GM19324 (cell line): ENCODE results near the gene LILRA1.
"Not testable (repeated sequence)": the region's sequence is repeated elsewhere in the genome, so short reads cannot be mapped to it uniquely, and the experiment has no call there.

Source experiments
- ATAC-seq: cut with Tn5 transposase; IDR thresholded peaks from one replicate; pipeline ENCODE4 v1.9.1; 2021; ENCODE audit warnings: mild to moderate bottlenecking, moderate library complexity; ENCODE audit not compliant: unreplicated experiment, low FRiP score

The LILRA1 gene

GRCh38 chr19:54576411-54576976 lies 16.9 kb upstream of the LILRA1 start:
- ATAC-seq: no peak

GRCh38 chr19:54577334-54577733 lies 16.1 kb upstream of the LILRA1 start:
- no peak for ATAC-seq

- not testable (repeated sequence) for ATAC-seq
Measured at GRCh38 chr19:54578268-54578667, 15.2 kb upstream of the LILRA1 start.

GRCh38 chr19:54586397-54586796 lies 7.0 kb upstream of the LILRA1 start:
- no peak for ATAC-seq

- ATAC-seq: no peak
Measured at GRCh38 chr19:54587026-54587425, 6.4 kb upstream of the LILRA1 start.

- not testable (repeated sequence) for ATAC-seq
Measured at GRCh38 chr19:54593931-54594626, 647 bp downstream of the LILRA1 start.

GRCh38 chr19:54594737-54595136 lies 1.3 kb downstream of the LILRA1 start:
- no peak for ATAC-seq

- not testable (repeated sequence) for ATAC-seq
Measured at GRCh38 chr19:54595680-54596436, 2.4 kb downstream of the LILRA1 start.

GRCh38 chr19:54600212-54600611 lies 6.8 kb downstream of the LILRA1 start:
- ATAC-seq: no peak

GRCh38 chr19:54606230-54606629 lies 12.8 kb downstream of the LILRA1 start:
- ATAC-seq: no peak

GRCh38 chr19:54606891-54607784 lies 13.7 kb downstream of the LILRA1 start:
- ATAC-seq: no peak

GRCh38 chr19:54607785-54608150 lies 14.3 kb downstream of the LILRA1 start:
- no peak for ATAC-seq

GRCh38 chr19:54608205-54608604 lies 14.8 kb downstream of the LILRA1 start:
- ATAC-seq: no peak

- no peak for ATAC-seq
Measured at GRCh38 chr19:54608792-54609191, 15.4 kb downstream of the LILRA1 start.

- no peak for ATAC-seq
Measured at GRCh38 chr19:54609356-54609791, 15.9 kb downstream of the LILRA1 start.

GRCh38 chr19:54612428-54612827 lies 19.0 kb downstream of the LILRA1 start:
- ATAC-seq: no peak

GRCh38 chr19:54614726-54615125 lies 21.3 kb downstream of the LILRA1 start:
- no peak for ATAC-seq

GRCh38 chr19:54616057-54616456 lies 22.6 kb downstream of the LILRA1 start:
- ATAC-seq: peak; percentile 34

- ATAC-seq: peak; percentile 77
Measured at GRCh38 chr19:54616821-54617560, 23.6 kb downstream of the LILRA1 start.

GRCh38 chr19:54620464-54620863 lies 27.0 kb downstream of the LILRA1 start:
- no peak for ATAC-seq
